Activated CD8-positive, alpha-beta memory T cell treated with anti-CD3 and anti-CD28 coated beads for 48 hours (primary cell): Measurements from ENCODE around the gene FNDC5.

ENCODE experiments used
- DNase-seq, 3 experiments: peaks; one replicate each; pipeline ENCODE4 v3.0.0-alpha.2; 2020; ENCODE audit warnings: low read depth in 2 of 3, low spot score in 2 of 3

FNDC5 gene

GRCh38 chr1:32817159-32817814, 53.4 kb downstream of the FNDC5 start, which contains the start of the genes S100PBP and YARS1:
S100PBP (plus strand) TSS chr1:32817653; CDS start chr1:32826100, 8,447 bp downstream.
YARS1 (minus strand) TSS chr1:32817358; CDS start chr1:32817244, 114 bp downstream.
- peak; percentile 98 to 100 (median 99) for DNase-seq

GRCh38 chr1:32816676-32817158, 54.0 kb downstream of the FNDC5 start:
- DNase-seq, result no peak

GRCh38 chr1:32813941-32814739, 56.6 kb downstream of the FNDC5 start:
- DNase-seq, result no peak
